Measurements from ENCODE around the gene CUBN.

Gene CUBN

GRCh38 chr10:17109475-17110207 lies 20.0 kb downstream of the CUBN start:
- H3K4me3 Mint-ChIP-seq: no peak overlapping the region
- no peaks in the 10 kb centered on the region for H3K4me1 Mint-ChIP-seq
- no peaks in the 10 kb centered on the region for H3K9me3 Mint-ChIP-seq
- H3K36me3 Mint-ChIP-seq: peaks cover 15% of the 10 kb centered on the region
- H3K27me3 Mint-ChIP-seq: no peaks in the 10 kb centered on the region
- H3K27ac Mint-ChIP-seq: no peak overlapping the region
- ATAC-seq (ENCODE audit: low read depth): no peak
- no peak for DNase-seq (ENCODE audit: low spot score in 2 of 2)

DNA sequence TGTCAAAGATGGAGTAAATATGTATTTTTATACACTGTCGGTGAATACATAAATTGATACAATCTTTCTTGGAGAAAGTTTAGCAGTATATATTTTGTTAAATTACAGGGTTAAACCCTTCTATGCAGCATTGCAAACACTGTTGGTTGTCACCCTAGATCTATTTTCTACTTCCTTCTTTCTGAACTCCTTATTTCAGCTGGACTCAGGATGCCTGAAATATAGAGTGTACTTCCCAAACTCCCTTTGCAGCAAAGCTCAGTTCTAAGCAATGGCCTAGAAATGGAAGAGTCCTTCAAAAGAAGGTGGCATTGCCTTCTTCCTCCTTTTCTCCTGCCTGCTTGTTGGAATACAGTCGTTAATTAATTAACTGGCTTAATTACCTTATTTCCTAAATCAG lies 20.6 kb downstream of the CUBN start:
- Mint-ChIP-seq H3K9me3 (no peaks in the 10 kb centered on the region), H3K4me1 (no peaks in the 10 kb centered on the region), H3K4me3 (no peak overlapping the region), H3K36me3 (peaks cover 13% of the 10 kb centered on the region), H3K27ac (no peak overlapping the region), H3K27me3 (no peaks in the 10 kb centered on the region)
- DNase-seq (ENCODE audit: low spot score in 2 of 2) (no peak), ATAC-seq (ENCODE audit: low read depth) (no peak)

- no peak for DNase-seq (ENCODE audit: low spot score in 2 of 2)
- no peak for ATAC-seq (ENCODE audit: low read depth)
- Mint-ChIP-seq H3K4me1 (no peaks in the 10 kb centered on the region), H3K9me3 (no peaks in the 10 kb centered on the region), H3K27ac (no peak overlapping the region), H3K36me3 (peaks cover 15% of the 10 kb centered on the region), H3K4me3 (no peak overlapping the region), H3K27me3 (no peaks in the 10 kb centered on the region)
Measured at GRCh38 chr10:17106991-17107390, 22.6 kb downstream of the CUBN start.

GRCh38 chr10:17101910-17102266 lies 27.7 kb downstream of the CUBN start:
- H3K4me3 Mint-ChIP-seq: no peak overlapping the region
- no peaks in the 10 kb centered on the region for H3K9me3 Mint-ChIP-seq
- peaks cover 12% of the 10 kb centered on the region for H3K36me3 Mint-ChIP-seq
- H3K4me1 Mint-ChIP-seq: no peaks in the 10 kb centered on the region
- ATAC-seq (ENCODE audit: low read depth): no peak
- H3K27ac Mint-ChIP-seq: no peak overlapping the region
- H3K27me3 Mint-ChIP-seq: no peaks in the 10 kb centered on the region
- no peak for DNase-seq (ENCODE audit: low spot score in 2 of 2)

DNA sequence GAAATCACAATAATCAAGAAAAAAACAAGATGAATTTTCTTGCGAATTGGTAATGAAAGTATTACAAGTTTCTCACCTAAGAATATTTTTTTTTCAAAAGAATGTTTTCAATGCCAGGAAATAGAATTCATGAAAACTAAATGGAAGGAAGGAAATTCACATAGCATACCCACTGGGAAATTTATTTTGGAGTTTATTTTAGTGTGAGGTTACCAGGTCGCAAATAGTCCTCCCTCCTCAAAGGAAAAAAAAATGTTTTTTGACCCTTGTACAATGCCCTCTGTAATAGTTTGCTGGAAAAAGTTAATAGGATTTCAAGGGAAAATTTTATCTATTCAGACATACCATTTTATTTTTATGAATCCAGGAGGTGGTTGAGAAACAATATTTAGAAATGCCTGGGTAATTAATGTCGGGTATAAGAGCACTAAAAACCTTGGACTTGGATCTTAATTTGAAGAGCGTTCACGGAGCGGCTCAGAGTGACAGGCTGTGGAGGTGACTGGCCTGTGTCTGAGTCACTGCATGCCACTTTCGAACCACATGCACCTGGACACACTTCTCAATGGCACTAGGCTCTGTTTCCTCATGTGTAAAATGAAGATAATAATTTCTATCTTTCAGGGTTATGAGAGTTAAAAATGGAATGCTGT lies 28.2 kb downstream of the CUBN start:
- H3K9me3 Mint-ChIP-seq: no peaks in the 10 kb centered on the region
- H3K4me3 Mint-ChIP-seq: no peak overlapping the region
- no peaks in the 10 kb centered on the region for H3K27me3 Mint-ChIP-seq
- DNase-seq (ENCODE audit: low spot score in 2 of 2): no peak
- H3K36me3 Mint-ChIP-seq: peaks cover 13% of the 10 kb centered on the region
- no peak overlapping the region for H3K27ac Mint-ChIP-seq
- no peak for ATAC-seq (ENCODE audit: low read depth)
- no peaks in the 10 kb centered on the region for H3K4me1 Mint-ChIP-seq

DNA sequence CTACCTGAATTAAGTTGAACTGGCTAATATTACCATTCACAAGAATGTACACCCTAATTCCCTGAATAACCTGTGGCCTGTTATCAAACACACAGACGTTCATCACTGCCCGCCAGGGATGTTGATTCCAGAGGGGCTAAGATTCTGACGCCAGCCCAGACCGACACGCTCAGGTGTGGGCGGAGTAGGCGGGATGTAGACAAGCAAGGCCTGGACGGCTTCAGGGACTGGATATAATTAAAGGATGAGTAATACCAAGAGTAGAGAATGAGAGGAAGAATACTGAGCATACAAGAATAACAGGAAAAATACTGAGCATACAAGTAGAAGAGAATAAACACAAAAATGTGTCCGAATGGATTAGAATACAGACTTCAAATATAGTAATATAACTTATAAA lies 29.0 kb downstream of the CUBN start:
- Mint-ChIP-seq H3K27me3 (no peaks in the 10 kb centered on the region), H3K36me3 (peaks cover 13% of the 10 kb centered on the region), H3K27ac (no peak overlapping the region), H3K9me3 (no peaks in the 10 kb centered on the region), H3K4me3 (no peak overlapping the region), H3K4me1 (no peaks in the 10 kb centered on the region)
- no peak for DNase-seq (ENCODE audit: low spot score in 2 of 2)
- no peak for ATAC-seq (ENCODE audit: low read depth)

GRCh38 chr10:17098012-17098411 lies 31.6 kb downstream of the CUBN start:
- Mint-ChIP-seq H3K36me3 (peaks cover 8% of the 10 kb centered on the region), H3K4me1 (no peaks in the 10 kb centered on the region), H3K27ac (no peak overlapping the region), H3K4me3 (no peak overlapping the region), H3K9me3 (no peaks in the 10 kb centered on the region), H3K27me3 (no peaks in the 10 kb centered on the region)
- no peak for DNase-seq (ENCODE audit: low spot score in 2 of 2)
- ATAC-seq (ENCODE audit: low read depth): no peak

- Mint-ChIP-seq H3K36me3 (peaks cover 8% of the 10 kb centered on the region), H3K27me3 (no peaks in the 10 kb centered on the region), H3K9me3 (no peaks in the 10 kb centered on the region), H3K4me1 (no peaks in the 10 kb centered on the region), H3K4me3 (no peak overlapping the region), H3K27ac (no peak overlapping the region)
- DNase-seq (ENCODE audit: low spot score in 2 of 2) (no peak), ATAC-seq (ENCODE audit: low read depth) (no peak)
Measured at GRCh38 chr10:17094844-17095243, 34.8 kb downstream of the CUBN start.

DNA sequence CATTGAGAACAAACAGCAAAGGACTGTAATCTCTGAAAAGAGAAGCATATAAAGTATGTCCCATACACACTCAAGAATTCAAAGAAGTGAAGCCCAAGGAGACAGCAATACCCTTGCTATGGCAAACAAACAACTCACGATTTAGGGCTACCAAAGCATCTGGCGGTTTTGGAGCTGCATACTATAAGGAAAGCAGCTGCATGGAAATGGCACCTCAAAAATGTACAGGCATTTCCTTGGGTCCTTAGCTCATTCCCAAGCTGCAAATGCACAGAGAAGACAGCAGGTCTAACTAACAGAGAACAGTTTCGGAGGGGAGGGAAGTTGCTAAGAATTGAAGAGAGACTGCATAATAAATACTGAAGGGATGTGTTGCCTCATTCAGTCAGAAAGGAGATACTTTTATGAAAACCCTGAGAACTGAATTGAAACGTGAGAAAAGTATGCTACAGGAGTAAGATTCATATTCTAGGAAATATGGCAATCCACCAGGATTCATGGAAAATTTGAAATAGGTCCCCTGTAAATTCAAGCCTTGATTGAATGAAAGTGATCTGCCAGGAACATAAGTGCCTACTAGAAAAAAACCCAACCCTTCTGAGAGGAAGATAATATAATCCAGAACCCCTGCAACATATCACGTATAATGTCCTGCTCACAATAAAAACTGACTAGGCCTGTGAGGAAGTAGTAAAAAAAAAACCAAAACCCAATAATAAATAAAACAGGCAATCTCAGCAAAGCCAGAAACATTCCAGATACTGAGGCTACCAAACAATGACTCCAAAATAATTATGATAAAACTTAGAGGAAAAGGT lies 36.4 kb downstream of the CUBN start:
- peaks cover 8% of the 10 kb centered on the region for H3K36me3 Mint-ChIP-seq
- H3K4me3 Mint-ChIP-seq: no peak overlapping the region
- H3K27ac Mint-ChIP-seq: no peak overlapping the region
- no peak for DNase-seq (ENCODE audit: low spot score in 2 of 2)
- no peaks in the 10 kb centered on the region for H3K9me3 Mint-ChIP-seq
- ATAC-seq (ENCODE audit: low read depth): no peak
- H3K27me3 Mint-ChIP-seq: no peaks in the 10 kb centered on the region
- H3K4me1 Mint-ChIP-seq: no peaks in the 10 kb centered on the region

GRCh38 chr10:17092216-17092944 lies 37.2 kb downstream of the CUBN start:
- DNase-seq (ENCODE audit: low spot score in 2 of 2) (no peak), ATAC-seq (ENCODE audit: low read depth) (no peak)
- Mint-ChIP-seq H3K27ac (no peak overlapping the region), H3K36me3 (peaks cover 8% of the 10 kb centered on the region), H3K27me3 (no peaks in the 10 kb centered on the region), H3K4me3 (no peak overlapping the region), H3K4me1 (no peaks in the 10 kb centered on the region), H3K9me3 (no peaks in the 10 kb centered on the region)

- no peak overlapping the region for H3K4me3 Mint-ChIP-seq
Measured at GRCh38 chr10:17088118-17088806, 41.3 kb downstream of the CUBN start.

DNA sequence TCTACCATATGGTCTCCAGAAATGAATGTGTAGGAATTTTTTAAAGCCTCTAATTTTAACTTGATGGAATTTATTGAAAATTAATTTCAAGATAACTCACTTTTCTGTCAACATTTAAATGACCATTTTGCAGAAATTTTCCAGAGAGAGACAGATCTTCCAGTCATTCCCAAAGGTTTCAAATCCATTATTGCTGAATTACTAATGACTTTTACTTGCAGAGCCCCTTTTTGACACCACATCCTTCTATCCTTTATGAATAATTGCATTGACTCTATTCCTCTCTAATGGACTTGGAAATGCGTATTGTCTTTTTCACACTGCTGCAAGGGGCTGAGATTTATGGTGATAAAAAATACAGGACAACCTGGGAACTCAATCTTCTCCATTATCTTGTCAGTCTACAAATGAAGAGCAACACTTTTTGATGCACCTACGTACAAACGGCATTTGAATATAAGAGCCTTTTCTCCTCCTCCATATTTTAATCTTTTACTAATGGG lies 42.7 kb downstream of the CUBN start:
- Mint-ChIP-seq H3K4me3 (no peak overlapping the region), H3K9me3 (no peaks in the 10 kb centered on the region), H3K27ac (no peak overlapping the region), H3K4me1 (no peaks in the 10 kb centered on the region), H3K36me3 (peaks cover 8% of the 10 kb centered on the region), H3K27me3 (no peaks in the 10 kb centered on the region)
- DNase-seq (ENCODE audit: low spot score in 2 of 2): no peak
- ATAC-seq (ENCODE audit: low read depth): no peak

More at GRCh38 chr10:17088118-17088806, 41.3 kb downstream of the CUBN start:
- H3K27ac Mint-ChIP-seq: no peak overlapping the region
- no peaks in the 10 kb centered on the region for H3K4me1 Mint-ChIP-seq
- H3K9me3 Mint-ChIP-seq: no peaks in the 10 kb centered on the region
- DNase-seq (ENCODE audit: low spot score in 2 of 2) (no peak), ATAC-seq (ENCODE audit: low read depth) (no peak)
- no peaks in the 10 kb centered on the region for H3K27me3 Mint-ChIP-seq
- peaks cover 8% of the 10 kb centered on the region for H3K36me3 Mint-ChIP-seq

GRCh38 chr10:17085011-17085725 lies 44.4 kb downstream of the CUBN start:
- peaks cover 8% of the 10 kb centered on the region for H3K36me3 Mint-ChIP-seq
- H3K4me1 Mint-ChIP-seq: no peaks in the 10 kb centered on the region
- no peaks in the 10 kb centered on the region for H3K9me3 Mint-ChIP-seq
- no peaks in the 10 kb centered on the region for H3K27me3 Mint-ChIP-seq
- DNase-seq (ENCODE audit: low spot score in 2 of 2) (no peak), ATAC-seq (ENCODE audit: low read depth) (no peak)
- no peak overlapping the region for H3K27ac Mint-ChIP-seq
- H3K4me3 Mint-ChIP-seq: no peak overlapping the region
